ENCODE data around the gene AKAP6.
"Not testable (repeated sequence)": the region's sequence is repeated elsewhere in the genome, so short reads cannot be mapped to it uniquely, and the experiment has no call there.

The AKAP6 gene

DNA sequence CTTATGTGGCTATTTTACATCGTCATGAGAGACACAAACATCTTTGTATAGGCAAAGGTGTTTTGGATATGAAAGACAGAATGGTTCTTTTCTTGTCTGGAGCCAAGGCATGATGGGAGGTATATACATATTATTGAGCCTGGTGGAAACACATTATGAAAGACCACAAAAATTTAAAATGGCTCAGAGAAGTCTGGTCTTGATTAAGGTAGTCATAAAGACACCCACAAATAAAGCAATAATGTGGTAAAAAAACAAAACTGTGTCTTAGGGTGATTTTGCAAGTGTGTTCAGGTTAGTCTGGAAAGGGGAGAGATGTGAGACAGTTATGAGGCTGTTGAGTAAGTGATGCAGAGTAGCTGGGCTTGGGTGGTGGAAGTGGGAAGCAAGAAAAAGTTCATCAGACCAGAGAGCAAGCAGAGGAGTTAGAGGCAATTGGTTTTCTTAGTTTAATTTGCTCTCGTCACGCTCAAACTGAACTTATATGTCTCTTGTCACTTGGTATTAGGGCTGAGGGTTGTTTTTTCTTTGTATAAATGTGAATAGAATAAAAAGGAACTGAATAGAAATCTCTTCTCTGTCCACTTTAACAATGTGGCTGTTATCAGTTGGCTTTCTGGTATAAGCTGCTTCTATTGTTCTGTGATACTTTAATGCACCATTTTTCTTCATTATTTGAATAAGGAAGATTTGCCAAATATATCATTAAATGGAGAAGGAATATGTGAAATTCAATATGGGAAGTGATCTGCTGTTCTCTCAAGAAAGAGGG lies 115.0 kb downstream of the AKAP6 start:
- DNase-seq (ENCODE audit: low read depth), result no peak

DNA sequence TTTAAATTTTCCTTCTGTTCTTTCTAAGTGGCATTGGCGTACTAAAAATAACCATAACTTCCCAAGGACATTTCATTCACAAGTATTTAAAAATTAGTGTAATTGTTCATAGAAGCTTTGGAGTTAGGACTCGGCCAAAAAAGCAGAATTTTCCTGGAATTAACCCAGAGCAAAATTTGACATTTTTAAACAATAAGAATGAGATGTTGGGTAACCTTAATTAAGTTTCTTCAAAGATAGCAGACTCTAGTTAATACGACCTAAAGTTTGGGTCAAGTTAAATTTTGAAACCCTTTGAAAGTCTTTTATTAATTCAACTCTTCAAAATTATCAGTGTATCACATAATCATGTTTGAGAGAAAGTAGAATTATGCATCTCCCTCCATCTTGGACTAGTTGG lies 118.3 kb downstream of the AKAP6 start:
- DNase-seq (ENCODE audit: low read depth), result no peak

GRCh38 chr14:32449648-32450047 lies 120.5 kb downstream of the AKAP6 start:
- DNase-seq (ENCODE audit: low read depth), result no peak

GRCh38 chr14:32450919-32451675 lies 122.0 kb downstream of the AKAP6 start:
- no peak for DNase-seq (ENCODE audit: low read depth)

- DNase-seq (ENCODE audit: low read depth), result no peak
Observed at GRCh38 chr14:32453857-32454810, 125.0 kb downstream of the AKAP6 start.

DNA sequence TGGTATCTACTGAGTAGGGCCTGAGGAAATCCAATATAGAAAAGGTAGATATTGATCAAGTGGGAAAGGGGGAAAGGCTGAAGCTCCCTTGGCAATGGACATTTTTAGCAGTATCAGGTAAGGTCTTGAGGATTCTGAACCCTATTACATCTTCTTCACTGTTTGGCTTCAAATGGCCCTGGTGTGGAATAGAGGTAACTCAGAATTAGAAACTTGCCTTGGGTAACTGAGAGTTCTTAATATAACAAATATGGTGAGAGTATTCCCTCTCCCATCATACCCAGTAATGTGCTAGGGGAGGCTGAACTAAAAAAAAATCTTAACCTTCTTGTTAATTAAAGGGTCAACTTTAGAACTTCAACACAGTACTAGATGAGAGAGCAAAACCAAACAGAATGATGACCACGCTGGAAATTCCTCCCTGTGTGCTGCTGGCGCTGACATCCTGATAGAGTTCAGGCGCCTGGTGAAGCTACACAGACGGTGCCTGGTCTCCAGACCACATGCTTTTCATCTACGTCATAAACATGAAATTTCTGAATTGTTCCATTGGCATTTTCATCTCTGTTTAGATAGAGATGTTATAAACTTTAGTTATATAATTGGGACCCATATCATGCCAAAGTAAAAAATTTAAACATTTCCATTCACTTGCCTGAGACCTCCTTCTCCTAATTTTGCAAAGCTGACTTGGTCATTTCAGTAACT lies 128.3 kb downstream of the AKAP6 start:
- no peak for DNase-seq (ENCODE audit: low read depth)

DNA sequence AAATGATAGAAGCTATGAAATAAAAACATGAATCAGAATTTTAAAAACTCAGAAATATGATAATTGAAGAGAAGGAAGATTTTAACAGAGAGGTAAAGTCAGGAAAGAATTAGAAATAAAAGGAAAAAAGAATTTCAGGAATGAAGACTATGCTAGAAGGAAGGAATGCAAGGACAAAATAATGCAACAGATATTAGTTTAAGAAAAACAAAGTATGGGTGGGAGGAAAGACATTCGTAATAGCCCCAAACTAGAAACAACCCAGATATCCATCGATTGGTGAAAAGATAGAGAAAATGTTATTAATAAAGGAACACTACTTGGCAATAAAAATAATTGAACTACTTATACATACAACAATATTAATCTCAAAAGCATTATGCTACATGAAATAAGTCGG lies 129.6 kb downstream of the AKAP6 start:
- DNase-seq (ENCODE audit: low read depth), result no peak

- DNase-seq (ENCODE audit: low read depth), result no peak
Observed at GRCh38 chr14:32460267-32460666, 131.2 kb downstream of the AKAP6 start.

GRCh38 chr14:32462553-32462952 lies 133.5 kb downstream of the AKAP6 start:
- not testable (repeated sequence) for DNase-seq (ENCODE audit: low read depth)

GRCh38 chr14:32468955-32469354 lies 139.9 kb downstream of the AKAP6 start:
- no peak for DNase-seq (ENCODE audit: low read depth)

DNA sequence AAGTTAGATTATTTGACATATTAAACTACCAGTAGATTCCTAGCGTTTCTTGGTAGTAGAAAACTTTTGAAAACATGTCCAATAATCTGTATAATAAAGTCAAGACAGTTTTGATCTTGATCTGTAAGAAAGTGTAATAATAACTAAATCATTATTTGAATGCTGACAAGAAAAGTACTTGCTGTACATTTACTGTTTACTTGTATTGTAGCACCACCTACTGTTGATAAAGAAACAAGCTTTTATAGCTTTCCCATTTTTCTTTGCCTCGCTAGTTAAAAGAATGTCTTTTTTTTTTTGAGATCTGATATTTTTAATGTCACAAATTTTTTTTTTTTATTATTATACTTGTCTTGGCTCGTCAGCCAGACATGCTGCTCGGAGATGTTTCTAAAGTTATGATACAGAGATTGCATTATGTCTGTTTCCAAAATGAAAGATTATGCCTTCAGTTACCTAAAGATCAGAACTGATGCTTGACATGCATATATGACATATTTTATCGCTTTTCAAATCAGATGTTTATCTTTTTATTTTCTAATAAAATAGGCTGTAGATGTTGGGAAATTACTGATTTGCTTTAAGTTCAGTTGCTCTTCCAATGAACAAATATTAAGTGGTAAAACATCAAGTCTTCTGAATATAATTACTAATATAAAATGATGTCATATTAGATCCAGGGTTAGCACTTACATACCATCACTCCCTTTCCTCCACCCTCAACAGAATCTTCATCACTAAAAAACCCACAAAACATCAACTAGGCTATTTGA lies 140.5 kb downstream of the AKAP6 start:
- DNase-seq (ENCODE audit: low read depth), result no peak

- no peak for DNase-seq (ENCODE audit: low read depth)
Observed at GRCh38 chr14:32470161-32470715, 141.1 kb downstream of the AKAP6 start.

DNA sequence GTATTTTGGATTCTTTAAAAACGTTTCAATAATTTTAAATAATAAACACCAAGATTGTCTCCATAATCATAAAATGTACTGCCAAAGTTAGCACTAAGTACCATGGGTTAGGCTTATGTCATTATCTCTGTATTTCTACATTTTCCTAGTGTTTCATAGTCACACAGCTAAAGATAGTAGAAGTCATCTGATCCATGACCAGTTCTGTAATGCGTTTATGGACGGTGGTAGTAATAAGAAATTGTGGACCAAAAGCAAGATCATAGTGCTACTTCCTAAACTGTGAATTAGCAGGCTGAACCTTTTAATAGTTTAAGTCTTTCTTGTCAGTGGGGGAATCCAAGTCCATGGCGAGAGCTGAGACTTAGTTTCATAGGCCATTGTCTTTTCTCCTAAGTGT lies 142.1 kb downstream of the AKAP6 start:
- no peak for DNase-seq (ENCODE audit: low read depth)

- no peak for DNase-seq (ENCODE audit: low read depth)
Observed at GRCh38 chr14:32472076-32472475, 143.0 kb downstream of the AKAP6 start.

DNA sequence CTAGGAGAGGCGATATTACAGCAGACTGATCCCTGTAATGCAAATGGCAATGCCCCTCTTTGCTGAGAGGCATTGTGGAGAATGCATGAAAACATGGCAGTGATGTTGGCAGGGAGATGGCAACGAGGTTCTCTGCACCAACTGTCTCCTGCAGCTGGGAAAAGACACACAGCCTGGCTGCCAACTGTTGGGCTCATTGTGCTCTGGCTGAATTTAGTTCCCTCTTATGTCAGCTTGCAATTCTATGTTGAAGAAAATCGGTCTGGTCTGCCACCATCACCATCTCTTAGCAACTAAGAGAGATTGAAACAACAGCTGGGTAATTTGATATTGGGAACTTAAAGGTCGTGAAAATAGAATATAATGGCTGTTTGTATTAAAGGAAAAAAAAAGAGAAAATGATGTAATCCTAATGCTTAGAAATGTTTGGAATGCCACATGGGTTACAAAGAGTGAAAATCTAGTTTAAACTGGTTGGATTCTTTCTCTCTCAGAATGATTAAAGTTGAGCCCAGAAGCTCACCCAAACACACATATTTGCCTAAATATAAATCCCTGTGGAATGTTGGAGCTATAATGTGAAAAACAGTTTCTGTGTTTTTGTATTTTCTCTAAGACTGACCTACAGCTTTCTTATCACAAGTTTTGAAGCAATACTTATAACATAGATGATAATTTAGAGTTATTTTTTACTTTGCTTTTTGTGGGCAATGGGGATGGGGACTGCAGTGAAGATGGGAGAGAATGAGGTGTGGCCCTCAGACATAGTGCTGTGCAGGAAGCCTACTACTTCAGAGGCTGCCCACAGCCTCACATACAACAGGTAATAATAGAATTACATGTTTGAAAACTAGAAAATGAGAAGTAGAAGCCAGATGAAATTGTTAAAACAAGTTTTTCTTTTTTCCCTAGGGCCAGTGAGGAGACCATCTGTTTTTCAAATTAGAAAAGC lies 143.7 kb downstream of the AKAP6 start:
- no peak for DNase-seq (ENCODE audit: low read depth)

- no peak for DNase-seq (ENCODE audit: low read depth)
Observed at GRCh38 chr14:32473464-32473855, 144.4 kb downstream of the AKAP6 start.

DNA sequence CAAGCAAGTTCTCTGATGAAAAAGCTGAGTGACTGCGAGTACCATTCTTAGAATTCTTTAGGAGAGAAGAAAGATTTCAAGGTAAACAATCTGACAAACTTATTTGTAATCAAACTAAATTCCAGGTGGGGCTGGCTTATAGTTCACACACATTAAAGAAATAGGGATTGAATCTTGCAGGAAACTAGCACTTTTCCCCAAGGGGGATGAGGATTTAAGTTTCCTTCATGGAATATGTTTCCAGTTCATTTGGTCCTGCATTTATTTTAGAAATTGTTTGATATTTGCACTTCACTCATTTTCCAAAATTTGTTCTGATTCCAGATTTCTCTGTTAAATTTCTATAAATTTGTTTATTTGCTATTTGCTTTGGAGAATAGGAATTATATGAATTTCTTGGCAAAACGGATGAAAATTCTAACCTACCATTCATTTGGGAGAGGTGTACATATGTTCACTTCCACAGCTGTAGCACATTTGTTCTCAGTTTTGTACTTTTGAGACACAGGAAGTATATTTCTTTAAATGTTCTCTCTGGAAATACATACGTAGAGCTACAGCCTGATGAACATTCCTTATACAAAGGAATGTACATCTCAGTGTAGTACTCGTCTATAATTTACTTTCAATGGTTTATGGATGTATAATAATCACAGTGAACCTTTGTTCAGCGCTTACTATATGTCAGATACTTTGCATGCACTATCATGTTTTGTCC lies 145.5 kb downstream of the AKAP6 start:
- no peak for DNase-seq (ENCODE audit: low read depth)

- DNase-seq (ENCODE audit: low read depth), result no peak
Observed at GRCh38 chr14:32476532-32476931, 147.4 kb downstream of the AKAP6 start.

GRCh38 chr14:32477396-32477795 lies 148.3 kb downstream of the AKAP6 start:
- no peak for DNase-seq (ENCODE audit: low read depth)
